Stimulated activated naive CD8-positive, alpha-beta T cell treated with anti-CD3 and anti-CD28 coated beads, Interleukin-15, amount 100 ng/mL, for 72 hours (primary cell): ENCODE results near the gene GSAP.
A peak's percentile ranks its signal among the peaks of the same experiment; 100 is the strongest.

ENCODE experiments used
- ATAC-seq: fragments of 150-1000 bp; cut with Tn5 transposase; 2 replicates; pipeline ENCODE4 v1.10.0; 2021; ENCODE audit warnings: mild to moderate bottlenecking, moderate library complexity
- DNase-seq, 2 donors: peaks; one replicate each; pipeline ENCODE4 v3.0.0; 2021 to 2022
- H3K27ac Mint-ChIP-seq, 2 donors: one replicate each; pipeline ENCODE4 v1.8.0; 2022; ENCODE audit warnings: mild to moderate bottlenecking in 2 of 2, mixed read lengths in 2 of 2, moderate library complexity in 2 of 2
- H3K27me3 Mint-ChIP-seq: one replicate; pipeline ENCODE4 v1.8.0; 2022; ENCODE audit warnings: mixed read lengths
- H3K4me1 Mint-ChIP-seq: one replicate; pipeline ENCODE4 v1.8.0; 2022; ENCODE audit warnings: mild to moderate bottlenecking, mixed read lengths
- H3K4me3 Mint-ChIP-seq, 2 donors: one replicate each; pipeline ENCODE4 v1.8.0; 2022; ENCODE audit warnings: mild to moderate bottlenecking in 2 of 2, mixed read lengths in 2 of 2, moderate library complexity in 1 of 2
- H3K9me3 Mint-ChIP-seq, 2 donors: one replicate each; pipeline ENCODE4 v1.8.0; 2022; ENCODE audit warnings: mixed read lengths in 2 of 2

GSAP gene

DNA sequence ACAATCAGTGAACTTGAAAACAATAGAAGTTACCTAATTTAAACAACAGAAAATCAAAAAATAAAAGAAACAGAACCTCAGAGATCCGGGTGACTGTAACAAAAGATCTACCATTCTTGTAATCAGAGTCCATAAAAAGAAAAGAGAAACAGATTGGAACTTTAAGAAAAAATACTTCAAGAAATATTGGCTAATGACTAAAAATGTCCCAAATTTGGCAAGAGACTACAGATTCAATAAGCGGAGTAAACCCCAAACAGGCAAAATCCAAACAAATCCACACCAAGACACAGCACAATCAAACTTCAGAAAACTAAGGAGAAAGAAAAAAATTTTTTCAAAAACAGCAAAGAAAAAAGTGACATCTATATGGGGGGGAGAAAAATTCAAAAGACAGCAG, 15.1 kb downstream of the GSAP start:
- no peak for DNase-seq
- H3K27me3 Mint-ChIP-seq: no peaks in the 10 kb centered on the region
- H3K9me3 Mint-ChIP-seq: no peaks in the 10 kb centered on the region
- H3K4me1 Mint-ChIP-seq: peaks cover 5% of the 10 kb centered on the region
- no peak overlapping the region for H3K4me3 Mint-ChIP-seq
- no peak for ATAC-seq
- H3K27ac Mint-ChIP-seq: no peak overlapping the region

DNA sequence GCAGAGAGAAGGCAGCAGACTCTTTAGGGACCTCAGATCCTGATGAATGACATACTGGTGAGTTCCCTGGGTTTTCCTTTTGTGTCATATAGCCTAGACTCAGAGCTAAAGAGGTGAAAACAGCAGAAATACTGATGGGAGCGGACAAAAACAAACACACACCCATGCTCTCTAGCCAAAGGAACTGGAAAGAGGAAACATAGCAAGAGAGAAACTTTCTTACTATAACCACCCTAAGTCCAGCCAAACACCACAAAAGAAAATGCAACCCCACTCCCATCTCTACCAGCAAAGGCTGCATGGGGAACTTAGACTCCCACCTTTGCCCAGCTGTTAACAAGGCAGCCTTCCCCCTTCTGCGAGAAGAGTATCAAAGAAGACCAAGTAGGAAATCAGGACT, 16.3 kb downstream of the GSAP start:
- no peak for DNase-seq
- no peak overlapping the region for H3K27ac Mint-ChIP-seq

DNA sequence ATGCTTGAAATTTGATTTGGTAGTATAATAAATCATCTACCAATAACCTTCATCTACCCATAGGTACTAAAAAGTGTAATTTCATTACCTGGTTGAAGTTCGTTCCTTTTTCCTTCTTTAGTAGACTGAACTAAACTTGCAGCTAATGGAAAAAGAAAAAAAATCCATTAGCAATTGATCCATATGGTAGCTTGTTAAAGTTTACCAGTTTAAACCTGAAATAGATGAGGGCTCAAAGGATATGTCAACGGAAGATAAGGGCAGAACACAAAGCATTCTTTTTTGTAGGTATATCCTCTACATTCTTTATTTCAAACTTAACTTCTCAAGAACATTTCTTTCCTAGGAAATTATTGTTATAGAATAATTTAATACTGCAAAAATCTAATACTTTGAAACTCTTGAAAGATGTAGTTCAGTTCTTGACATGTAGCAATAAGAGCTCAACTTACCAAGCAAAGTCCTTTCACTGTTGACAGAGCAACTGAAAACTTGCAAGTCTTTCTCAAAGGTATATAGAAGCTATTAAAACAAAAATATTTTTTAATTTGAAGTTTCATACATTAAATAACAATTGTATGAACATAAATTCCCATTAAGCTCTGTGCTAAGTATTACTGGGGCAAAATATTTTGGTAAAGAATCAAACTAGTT, 19.1 kb downstream of the GSAP start:
- no peak overlapping the region for H3K4me3 Mint-ChIP-seq
- DNase-seq (no peak), ATAC-seq (no peak)
- no peak overlapping the region for H3K27ac Mint-ChIP-seq
- no peaks in the 10 kb centered on the region for H3K9me3 Mint-ChIP-seq
- no peaks in the 10 kb centered on the region for H3K27me3 Mint-ChIP-seq
- H3K4me1 Mint-ChIP-seq: peaks cover 39% of the 10 kb centered on the region

More for the DNA sequence above, 16.3 kb downstream of the GSAP start:
- Mint-ChIP-seq H3K4me3 (no peak overlapping the region), H3K4me1 (peaks cover 13% of the 10 kb centered on the region), H3K27me3 (no peaks in the 10 kb centered on the region), H3K9me3 (no peaks in the 10 kb centered on the region)
- ATAC-seq: no peak

DNA sequence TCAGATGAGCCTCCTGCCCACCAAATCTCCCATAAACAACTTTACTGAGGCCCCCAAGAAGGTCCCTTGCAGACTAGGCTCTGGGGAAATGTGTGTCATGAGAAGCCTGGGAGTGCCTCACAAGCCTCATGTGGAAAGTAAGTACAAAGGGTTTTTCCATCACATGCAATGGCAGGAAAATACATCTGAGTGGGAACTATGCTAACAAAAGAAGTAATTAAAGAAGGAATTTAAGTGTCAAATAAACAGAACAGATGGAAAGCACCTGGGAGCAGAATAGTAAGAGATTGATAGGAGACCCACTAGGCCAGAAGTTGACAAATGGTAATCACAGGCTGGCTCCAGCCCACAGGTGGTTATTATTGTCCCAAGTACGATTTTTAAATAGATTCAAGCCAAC, 20.5 kb downstream of the GSAP start:
- no peak for ATAC-seq
- no peaks in the 10 kb centered on the region for H3K27me3 Mint-ChIP-seq
- H3K9me3 Mint-ChIP-seq: no peaks in the 10 kb centered on the region
- H3K4me3 Mint-ChIP-seq: no peak overlapping the region
- no peak overlapping the region for H3K27ac Mint-ChIP-seq
- DNase-seq: no peak
- peaks cover 47% of the 10 kb centered on the region for H3K4me1 Mint-ChIP-seq

DNA sequence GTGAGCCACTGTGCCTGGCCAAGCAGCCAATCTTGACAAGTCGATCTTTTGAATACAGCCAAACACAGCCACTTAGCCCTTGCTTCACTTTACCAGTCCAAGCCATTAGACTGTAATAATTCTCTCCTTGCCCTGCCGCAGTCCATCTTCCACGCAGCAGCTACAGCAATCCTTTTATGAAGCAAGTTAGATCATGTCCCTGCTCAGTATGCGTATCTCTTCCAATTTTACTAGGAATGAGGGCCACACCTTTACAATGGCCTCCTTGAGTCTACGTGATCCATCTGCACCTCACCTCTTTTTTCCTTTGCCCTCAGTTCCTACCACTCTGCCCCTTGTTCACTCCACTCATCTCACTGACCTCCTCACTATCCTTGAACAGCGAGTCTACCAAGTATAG, 22.2 kb downstream of the GSAP start:
- Mint-ChIP-seq H3K9me3 (no peaks in the 10 kb centered on the region), H3K4me3 (peak overlapping the region; percentile 6 to 54), H3K27me3 (no peaks in the 10 kb centered on the region), H3K4me1 (peaks cover 42% of the 10 kb centered on the region), H3K27ac (peak overlapping the region in 1 of 2 donors; percentile 7)
- ATAC-seq (no peak), DNase-seq (no peak)

DNA sequence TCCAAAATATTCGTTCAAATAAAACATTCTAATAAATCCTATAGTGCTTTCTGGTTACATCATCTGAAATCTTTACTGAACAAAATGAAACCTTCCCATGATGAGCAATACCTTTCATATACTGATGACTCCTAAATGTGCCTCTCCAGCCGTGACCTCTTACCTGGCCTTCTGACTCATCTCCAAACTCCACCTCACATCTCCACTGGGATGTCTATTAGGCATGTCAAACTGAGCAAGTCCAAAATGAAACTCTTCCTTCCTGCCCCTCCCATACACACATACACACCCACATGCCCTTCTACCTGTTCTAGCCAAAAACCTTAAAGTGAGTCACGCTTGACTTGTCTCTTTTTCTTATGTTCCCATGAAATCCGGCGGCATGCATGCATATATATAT, 22.9 kb downstream of the GSAP start:
- Mint-ChIP-seq H3K27ac (peak overlapping the region in 1 of 2 donors; percentile 82), H3K9me3 (no peaks in the 10 kb centered on the region), H3K27me3 (no peaks in the 10 kb centered on the region), H3K4me3 (peak overlapping the region; percentile 2 to 30), H3K4me1 (peaks cover 42% of the 10 kb centered on the region)
- peak; percentile 41 to 75 for DNase-seq
- ATAC-seq: peak; percentile 99

DNA sequence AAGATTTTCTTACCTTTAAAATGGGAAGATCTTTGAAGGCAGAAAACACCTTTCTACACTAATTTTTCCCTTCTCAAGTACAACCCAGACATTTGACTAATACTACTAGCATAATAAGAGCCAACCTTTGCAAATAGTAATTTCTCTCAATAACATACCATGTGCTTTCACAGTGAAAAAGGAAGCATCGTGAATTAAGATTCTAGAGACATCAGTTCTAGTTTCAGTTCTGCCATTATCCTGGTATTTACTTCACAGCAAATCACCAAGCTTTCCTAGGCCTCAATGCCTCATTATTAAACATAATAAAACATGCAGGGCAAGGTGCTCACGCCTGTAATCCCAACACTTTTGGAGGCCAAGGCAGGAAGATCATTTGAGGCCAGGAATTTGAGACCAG, 24.9 kb downstream of the GSAP start:
- peak overlapping the region in 1 of 2 donors; percentile 67 for H3K27ac Mint-ChIP-seq
- H3K4me3 Mint-ChIP-seq: no peak overlapping the region
- no peaks in the 10 kb centered on the region for H3K9me3 Mint-ChIP-seq
- peaks cover 48% of the 10 kb centered on the region for H3K4me1 Mint-ChIP-seq
- DNase-seq (no peak), ATAC-seq (no peak)
- no peaks in the 10 kb centered on the region for H3K27me3 Mint-ChIP-seq

DNA sequence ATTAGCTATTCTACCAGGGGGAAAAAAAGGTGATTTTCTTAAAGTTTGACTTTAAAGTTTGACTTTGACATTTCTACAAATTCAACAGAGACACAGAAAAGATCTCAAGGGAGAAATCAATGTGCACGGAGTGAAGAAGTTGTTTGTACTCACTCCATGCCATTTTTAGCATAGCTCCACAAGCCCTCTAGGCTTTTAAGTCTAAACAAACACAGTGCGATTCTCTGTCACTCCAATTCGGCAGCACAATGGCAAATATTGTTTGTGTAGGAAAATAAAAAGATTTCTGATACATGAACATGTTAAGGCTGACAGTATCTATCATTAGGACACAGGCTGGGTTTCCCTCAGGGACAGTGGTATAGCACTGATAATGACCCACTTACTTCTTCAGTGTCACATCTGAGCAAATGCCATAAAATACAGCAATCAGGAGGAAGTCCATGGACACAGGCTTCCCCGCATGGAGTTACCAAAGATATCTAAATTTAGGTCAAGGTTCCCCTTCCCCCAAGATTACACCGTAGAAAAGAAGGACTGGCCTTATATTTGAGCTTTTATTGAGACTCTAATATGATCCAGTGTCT, 28.0 kb downstream of the GSAP start:
- no peak overlapping the region for H3K27ac Mint-ChIP-seq
- H3K4me3 Mint-ChIP-seq: no peak overlapping the region
- H3K4me1 Mint-ChIP-seq: peaks cover 28% of the 10 kb centered on the region
- no peak for DNase-seq
- ATAC-seq: no peak
- no peaks in the 10 kb centered on the region for H3K9me3 Mint-ChIP-seq
- no peaks in the 10 kb centered on the region for H3K27me3 Mint-ChIP-seq

DNA sequence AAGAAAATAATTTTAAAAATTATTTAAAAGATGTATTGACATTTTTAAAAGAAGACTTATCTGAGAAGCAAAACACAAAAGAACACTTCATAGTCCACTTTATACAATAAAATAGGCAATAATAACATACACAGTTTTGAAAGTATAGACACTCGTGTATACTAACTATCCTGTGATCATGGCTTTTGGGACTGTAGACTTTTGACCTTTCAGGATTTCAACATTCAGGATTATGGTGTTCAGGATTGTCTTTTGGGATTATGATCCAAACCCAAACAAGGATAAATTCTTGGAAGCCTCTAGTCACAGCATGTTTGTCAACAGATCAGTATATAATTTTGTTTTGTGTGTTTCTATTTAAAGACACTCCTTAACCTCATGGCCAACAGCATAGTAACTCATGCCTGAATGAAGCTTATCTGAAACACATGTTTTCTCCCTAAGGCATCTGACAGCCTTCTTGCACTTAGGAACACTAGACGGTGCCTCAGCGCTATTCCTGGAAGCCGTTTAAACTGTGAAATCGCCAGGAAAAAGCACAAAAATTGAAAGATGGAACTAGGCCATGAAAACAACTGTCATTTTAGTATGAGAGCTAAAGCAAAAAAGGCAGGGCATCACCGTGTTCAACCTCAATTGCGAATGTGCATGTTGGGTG, 29.9 kb downstream of the GSAP start:
- no peak overlapping the region for H3K27ac Mint-ChIP-seq
- peaks cover 18% of the 10 kb centered on the region for H3K4me1 Mint-ChIP-seq
- no peak overlapping the region for H3K4me3 Mint-ChIP-seq
- no peak for ATAC-seq
- H3K9me3 Mint-ChIP-seq: no peaks in the 10 kb centered on the region
- no peaks in the 10 kb centered on the region for H3K27me3 Mint-ChIP-seq
- DNase-seq: no peak

DNA sequence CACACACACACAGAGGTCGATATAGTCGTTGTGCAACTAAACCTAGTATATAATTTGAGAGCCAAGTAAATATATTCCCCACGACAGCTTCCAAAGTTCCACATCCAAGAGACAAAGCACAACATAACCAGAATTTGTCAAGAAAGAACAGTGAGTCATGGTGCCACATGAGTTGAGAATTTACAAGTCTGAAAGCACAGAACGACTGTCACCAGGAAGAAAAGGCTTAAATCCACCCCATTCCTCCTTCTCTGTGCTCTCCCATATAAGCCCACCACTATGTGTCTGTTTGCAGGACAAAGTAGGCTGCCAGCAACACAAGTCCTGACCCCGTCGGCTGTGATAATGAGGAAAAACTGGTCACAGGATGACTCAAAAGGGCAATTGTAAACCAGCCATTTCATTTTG, 32.8 kb downstream of the GSAP start:
- Mint-ChIP-seq H3K4me3 (no peak overlapping the region), H3K27me3 (no peaks in the 10 kb centered on the region), H3K27ac (no peak overlapping the region), H3K4me1 (peaks cover 16% of the 10 kb centered on the region), H3K9me3 (no peaks in the 10 kb centered on the region)
- DNase-seq (no peak), ATAC-seq (no peak)

DNA sequence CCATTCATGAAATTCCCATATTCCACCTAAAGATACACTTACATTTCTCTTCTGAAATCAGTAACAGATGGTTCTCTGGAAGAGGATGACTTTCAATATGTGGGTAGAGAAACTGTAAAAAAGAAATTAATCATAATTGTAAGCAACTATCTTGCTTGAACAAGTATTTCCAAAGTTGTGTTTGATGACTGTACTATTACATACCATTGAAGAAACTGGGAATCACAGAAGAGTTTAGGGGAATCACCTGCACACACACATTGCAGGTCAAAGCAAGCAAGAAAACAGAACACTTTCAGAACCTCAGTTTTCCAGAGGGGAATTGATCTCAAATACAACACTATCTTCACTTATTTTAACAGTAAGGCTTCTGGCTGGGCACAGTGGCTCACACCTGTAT, 33.6 kb downstream of the GSAP start:
- DNase-seq (no peak), ATAC-seq (no peak)
- Mint-ChIP-seq H3K27me3 (no peaks in the 10 kb centered on the region), H3K9me3 (no peaks in the 10 kb centered on the region), H3K27ac (no peak overlapping the region), H3K4me3 (no peak overlapping the region), H3K4me1 (peaks cover 10% of the 10 kb centered on the region)

DNA sequence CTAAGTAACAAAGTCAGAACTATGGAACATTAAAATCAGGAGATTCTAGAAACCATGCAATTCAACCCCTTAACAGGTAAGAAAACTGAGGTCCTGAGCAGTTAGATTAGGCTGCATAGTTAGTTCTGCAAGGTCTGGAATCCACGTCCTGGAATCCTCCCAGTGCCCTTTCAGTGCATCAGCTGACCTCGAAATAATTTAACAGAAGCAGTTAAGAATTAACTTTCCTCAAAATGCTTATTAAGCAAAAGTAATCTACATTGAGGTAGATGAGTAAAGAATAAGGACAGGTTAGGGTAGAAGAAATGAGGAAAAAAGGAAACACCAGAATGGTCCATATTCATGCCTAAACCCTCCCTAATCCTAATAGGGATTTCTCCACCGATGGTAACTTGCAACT, 37.6 kb downstream of the GSAP start:
- ATAC-seq (no peak), DNase-seq (no peak)
- H3K4me1 Mint-ChIP-seq: peaks cover 10% of the 10 kb centered on the region
- H3K27me3 Mint-ChIP-seq: no peaks in the 10 kb centered on the region
- no peak overlapping the region for H3K4me3 Mint-ChIP-seq
- no peak overlapping the region for H3K27ac Mint-ChIP-seq
- no peaks in the 10 kb centered on the region for H3K9me3 Mint-ChIP-seq

DNA sequence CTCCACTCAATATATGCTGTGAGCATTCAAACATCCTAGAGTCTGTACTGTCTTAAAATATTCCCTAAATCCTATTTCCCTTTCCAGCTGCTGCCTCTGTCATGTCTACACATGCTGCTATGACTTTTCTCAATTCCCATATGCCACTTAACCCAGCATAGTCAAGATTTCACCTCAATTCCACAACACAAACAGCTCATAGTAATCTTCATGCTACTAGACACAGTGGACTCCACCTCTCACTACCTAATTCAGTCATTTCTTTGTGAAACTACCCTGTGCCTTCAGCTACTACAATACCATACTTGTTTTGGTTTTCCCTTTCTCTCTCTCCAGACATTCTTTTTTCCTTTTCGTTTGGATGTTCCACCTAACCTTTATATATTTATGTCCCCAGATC, 45.5 kb downstream of the GSAP start:
- H3K27me3 Mint-ChIP-seq: no peaks in the 10 kb centered on the region
- H3K4me3 Mint-ChIP-seq: no peak overlapping the region
- ATAC-seq (peak; percentile 50), DNase-seq (no peak)
- H3K27ac Mint-ChIP-seq: no peak overlapping the region
- peaks cover 8% of the 10 kb centered on the region for H3K4me1 Mint-ChIP-seq
- H3K9me3 Mint-ChIP-seq: peaks cover 7 to 18% of the 10 kb centered on the region in 2 donors

DNA sequence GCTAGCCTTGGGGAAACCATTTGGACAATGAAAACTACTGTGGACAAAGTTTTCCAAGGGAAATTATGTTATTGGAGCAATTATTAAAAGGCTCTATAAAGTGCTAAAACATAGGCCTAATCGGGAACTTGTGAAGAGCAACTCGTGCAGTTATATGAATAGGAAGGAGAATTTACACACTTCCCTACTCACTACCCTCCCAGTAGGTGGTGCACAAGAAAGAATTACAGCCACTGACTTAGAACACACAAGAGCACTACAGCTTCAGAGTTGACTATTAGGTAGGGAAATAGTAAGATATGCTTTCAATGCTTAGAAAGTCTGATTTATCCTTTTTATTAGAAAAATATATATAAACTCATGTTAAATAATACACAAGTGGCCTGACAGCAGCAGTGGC, 47.2 kb downstream of the GSAP start:
- Mint-ChIP-seq H3K9me3 (peaks cover 7 to 18% of the 10 kb centered on the region in 2 donors), H3K27me3 (no peaks in the 10 kb centered on the region), H3K4me3 (no peak overlapping the region), H3K27ac (no peak overlapping the region), H3K4me1 (peaks cover 8% of the 10 kb centered on the region)
- ATAC-seq (no peak), DNase-seq (no peak)

DNA sequence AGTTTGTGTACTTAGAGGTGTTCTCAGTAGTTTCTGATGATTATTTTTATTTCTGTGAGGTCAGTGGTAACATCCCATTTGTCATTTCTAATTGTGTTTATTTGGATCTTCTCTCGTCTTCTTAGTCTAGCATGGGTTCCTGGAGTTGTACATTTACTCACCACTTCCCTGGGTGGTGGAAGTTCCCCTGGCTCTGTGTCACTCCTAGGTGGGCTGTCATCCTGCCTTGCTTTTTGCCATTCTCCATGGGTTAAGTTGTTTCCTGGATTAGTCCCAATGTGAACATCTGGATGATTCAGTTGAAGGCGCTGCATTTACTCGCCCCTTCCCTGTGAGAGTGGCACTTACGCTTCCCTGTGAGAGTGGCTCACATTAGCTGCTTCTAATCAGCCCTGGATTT, 48.2 kb downstream of the GSAP start:
- Mint-ChIP-seq H3K27ac (no peak overlapping the region), H3K9me3 (peaks cover 7 to 18% of the 10 kb centered on the region in 2 donors), H3K27me3 (no peaks in the 10 kb centered on the region), H3K4me1 (peaks cover 8% of the 10 kb centered on the region), H3K4me3 (no peak overlapping the region)
- DNase-seq (no peak), ATAC-seq (no peak)

DNA sequence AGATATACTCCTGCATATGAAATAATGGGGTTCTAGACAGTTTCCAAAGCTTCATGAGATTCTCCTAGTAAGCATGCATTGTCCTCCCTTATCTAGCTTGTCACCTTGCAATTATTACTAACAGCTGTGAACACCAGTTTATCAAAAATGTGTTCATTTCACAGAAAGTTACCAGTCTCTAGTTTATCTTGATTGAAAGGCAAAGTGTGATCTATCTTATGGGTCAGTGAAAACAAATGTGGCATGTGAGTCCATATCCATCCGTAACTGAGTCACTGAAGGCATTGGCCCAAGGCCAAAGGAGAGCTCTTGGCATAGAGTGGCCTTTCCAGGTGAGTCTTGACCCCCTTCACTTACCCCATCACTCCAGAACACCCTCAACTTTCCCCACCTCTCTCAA, 53.2 kb downstream of the GSAP start:
- no peak overlapping the region for H3K27ac Mint-ChIP-seq
- peaks cover 7 to 14% of the 10 kb centered on the region in 2 donors for H3K9me3 Mint-ChIP-seq
- no peak overlapping the region for H3K4me3 Mint-ChIP-seq
- ATAC-seq: no peak
- H3K27me3 Mint-ChIP-seq: no peaks in the 10 kb centered on the region
- DNase-seq: no peak
- no peaks in the 10 kb centered on the region for H3K4me1 Mint-ChIP-seq
